Mucosa of rectum (tissue), 2 donors: ENCODE results near the gene GAGE10.

Experiments used
- H3K27ac ChIP-seq, 2 donors: one replicate each; pipeline ENCODE4 v1.7.0; 2013; ENCODE audit warnings: inconsistent platforms in 2 of 2, low read depth in 2 of 2, low read length in 2 of 2
- H3K27me3 ChIP-seq, 2 donors: one replicate each; pipeline ENCODE4 v1.7.0; 2013; ENCODE audit warnings: low read length in 2 of 2; ENCODE audit not compliant: control insufficient read depth in 2 of 2, insufficient read depth in 2 of 2
- H3K36me3 ChIP-seq, 2 donors: one replicate each; pipeline ENCODE4 v1.7.0; 2013; ENCODE audit warnings: low read length in 2 of 2; ENCODE audit not compliant: control insufficient read depth in 2 of 2, insufficient read depth in 2 of 2
- H3K4me1 ChIP-seq, 2 donors: one replicate each; pipeline ENCODE4 v1.7.0; 2013; ENCODE audit warnings: low read length in 2 of 2, mild to moderate bottlenecking in 1 of 2; ENCODE audit not compliant: control insufficient read depth in 2 of 2, insufficient read depth in 2 of 2
- H3K4me3 ChIP-seq, 2 donors: one replicate each; pipeline ENCODE4 v1.7.0; 2013; ENCODE audit warnings: low read length in 2 of 2
- H3K9ac ChIP-seq, 2 donors: one replicate each; pipeline ENCODE4 v1.7.0; 2013; ENCODE audit warnings: low read length in 2 of 2, low read depth in 1 of 2, mild to moderate bottlenecking in 1 of 2
- H3K9me3 ChIP-seq, 2 donors: one replicate each; pipeline ENCODE4 v1.7.0; 2013; ENCODE audit warnings: low read length in 2 of 2; ENCODE audit not compliant: control insufficient read depth in 2 of 2
- donor health status: healthy.
- donor health status: Normal muscosa, but diverticular disease.

Gene GAGE10

GRCh38 chrX:49303346-49303745 is at the start of gene GAGE10:
Gene GAGE10, plus strand, starts transcription at chrX:49303646. Its CDS starts 1,214 bp downstream, at chrX:49304860.
- Histone ChIP-seq H3K4me3 (no peak within 1 kb of the TSS), H3K27ac (no peak within 1 kb of the TSS), H3K9ac (no peak within 1 kb of the TSS), H3K9me3 (no peaks in the 10 kb centered on the region), H3K4me1 (no peaks in the 10 kb centered on the region), H3K36me3 (no peaks in the 10 kb centered on the region), H3K27me3 (no peaks in the 10 kb centered on the region)

- Histone ChIP-seq H3K9me3 (no peaks in the 10 kb centered on the region), H3K27me3 (peaks cover 0 to 2% of the 10 kb centered on the region in 2 donors), H3K4me3 (no peak overlapping the region)
Observed at GRCh38 chrX:49254639-49255038, 48.8 kb upstream of the GAGE10 start.

DNA sequence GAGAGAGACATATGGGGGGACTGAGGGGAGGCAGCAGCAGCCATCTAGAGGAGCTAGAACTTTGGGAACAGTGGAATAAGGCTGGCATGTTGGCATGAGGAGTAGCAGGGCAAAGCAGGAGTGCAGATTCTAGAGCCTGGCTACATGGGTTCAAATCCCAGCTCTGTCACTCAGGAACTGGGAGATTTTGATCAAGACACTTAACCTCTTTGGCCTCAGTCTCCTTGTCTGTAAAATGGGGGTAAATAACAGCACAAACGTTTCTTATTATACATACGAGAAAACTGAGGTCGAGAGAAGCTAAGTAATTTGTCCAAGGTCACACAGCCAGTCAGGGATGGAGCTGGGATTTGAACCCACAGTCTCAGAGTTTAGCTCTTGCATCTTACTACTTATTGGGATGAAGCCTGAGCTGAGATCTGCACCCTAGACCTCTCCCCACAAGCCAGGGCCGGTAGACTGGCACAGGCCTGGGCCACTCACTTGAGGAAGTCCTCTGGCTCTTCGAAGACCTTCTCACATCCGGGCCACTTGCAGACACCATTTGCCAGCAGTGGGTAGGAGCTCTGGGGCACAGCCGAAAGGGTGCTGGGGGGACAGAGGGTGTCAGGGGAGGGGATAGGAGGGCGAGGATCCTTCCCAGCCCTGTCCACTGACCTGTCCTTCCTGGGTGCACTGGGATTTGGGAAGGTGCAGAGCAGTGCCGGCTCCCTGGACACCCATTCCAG is 47.0 kb upstream of the GAGE10 start:
- Histone ChIP-seq H3K27me3 (peaks cover 0 to 2% of the 10 kb centered on the region in 2 donors), H3K4me1 (no peaks in the 10 kb centered on the region), H3K27ac (no peak overlapping the region), H3K36me3 (peaks cover 0 to 2% of the 10 kb centered on the region in 2 donors), H3K9me3 (no peaks in the 10 kb centered on the region), H3K9ac (no peak overlapping the region), H3K4me3 (no peak overlapping the region)

More at GRCh38 chrX:49254639-49255038, 48.8 kb upstream of the GAGE10 start:
- Histone ChIP-seq H3K4me1 (no peaks in the 10 kb centered on the region), H3K27ac (no peak overlapping the region), H3K36me3 (peaks cover 0 to 2% of the 10 kb centered on the region in 2 donors), H3K9ac (no peak overlapping the region)

GRCh38 chrX:49257074-49257790 is 46.2 kb upstream of the GAGE10 start:
- Histone ChIP-seq H3K9ac (no peak overlapping the region), H3K36me3 (no peaks in the 10 kb centered on the region), H3K9me3 (no peaks in the 10 kb centered on the region), H3K4me1 (no peaks in the 10 kb centered on the region), H3K4me3 (no peak overlapping the region), H3K27me3 (peaks cover 0 to 2% of the 10 kb centered on the region in 2 donors), H3K27ac (no peak overlapping the region)

- H3K9ac ChIP-seq = no peak overlapping the region
Observed at GRCh38 chrX:49257846-49258748, 45.3 kb upstream of the GAGE10 start.

GRCh38 chrX:49258749-49259124 is 44.7 kb upstream of the GAGE10 start:
- no peaks in the 10 kb centered on the region for H3K9me3 ChIP-seq
- H3K4me3 ChIP-seq = no peak overlapping the region
- H3K27me3 ChIP-seq = peaks cover 0 to 2% of the 10 kb centered on the region in 2 donors
- H3K27ac ChIP-seq = no peak overlapping the region
- no peak overlapping the region for H3K9ac ChIP-seq
- no peaks in the 10 kb centered on the region for H3K36me3 ChIP-seq
- no peaks in the 10 kb centered on the region for H3K4me1 ChIP-seq

More at GRCh38 chrX:49257846-49258748, 45.3 kb upstream of the GAGE10 start:
- Histone ChIP-seq H3K4me1 (no peaks in the 10 kb centered on the region), H3K9me3 (no peaks in the 10 kb centered on the region), H3K4me3 (no peak overlapping the region), H3K27ac (no peak overlapping the region), H3K27me3 (peaks cover 0 to 2% of the 10 kb centered on the region in 2 donors), H3K36me3 (no peaks in the 10 kb centered on the region)

- Histone ChIP-seq H3K4me3 (no peak overlapping the region), H3K9ac (no peak overlapping the region), H3K4me1 (no peaks in the 10 kb centered on the region), H3K27me3 (peaks cover 0 to 2% of the 10 kb centered on the region in 2 donors), H3K9me3 (no peaks in the 10 kb centered on the region), H3K27ac (no peak overlapping the region), H3K36me3 (no peaks in the 10 kb centered on the region)
Observed at GRCh38 chrX:49260221-49260985, 43.0 kb upstream of the GAGE10 start.

DNA sequence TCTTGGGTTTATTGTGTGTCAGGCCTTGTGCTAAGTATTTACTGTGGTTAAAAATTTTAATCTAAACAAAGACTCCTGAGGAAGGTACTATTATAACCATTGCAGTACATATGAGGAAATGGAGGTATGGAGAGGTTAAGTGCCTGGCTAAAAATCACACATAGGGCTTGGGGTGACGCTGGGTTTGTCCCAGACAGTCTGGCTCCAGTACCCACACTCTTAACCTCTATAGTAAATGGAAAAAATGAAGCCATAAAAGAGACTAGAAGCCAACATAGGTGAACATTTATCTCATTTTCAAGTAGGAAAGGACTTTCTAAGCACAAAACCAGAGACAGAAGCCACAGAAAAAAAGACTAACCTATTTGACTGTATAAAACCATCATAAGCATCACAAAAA is 40.8 kb upstream of the GAGE10 start:
- peaks cover 0 to 2% of the 10 kb centered on the region in 2 donors for H3K27me3 ChIP-seq
- no peaks in the 10 kb centered on the region for H3K36me3 ChIP-seq
- no peak overlapping the region for H3K4me3 ChIP-seq
- no peak overlapping the region for H3K27ac ChIP-seq
- H3K4me1 ChIP-seq = no peaks in the 10 kb centered on the region
- H3K9me3 ChIP-seq = no peaks in the 10 kb centered on the region
- H3K9ac ChIP-seq = no peak overlapping the region

DNA sequence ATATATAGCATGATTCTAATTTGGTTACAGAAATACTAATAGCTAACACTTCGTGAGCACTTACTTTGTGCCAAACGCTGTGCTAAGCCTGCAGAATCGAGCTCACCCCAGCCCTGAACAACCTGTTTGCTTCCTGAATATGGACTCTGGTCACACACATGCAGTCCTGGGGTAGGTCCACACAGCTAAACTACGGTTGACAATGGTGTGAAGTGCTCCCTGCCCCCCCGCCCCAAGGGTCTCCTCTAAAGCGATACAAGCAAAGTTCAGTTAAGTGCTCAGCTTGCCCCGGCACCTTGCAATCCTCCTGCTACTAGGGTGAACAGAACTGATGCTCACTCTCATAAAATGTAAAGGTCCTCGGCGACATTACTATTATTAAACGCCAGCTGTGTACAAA is 39.8 kb upstream of the GAGE10 start:
- H3K27me3 ChIP-seq = no peaks in the 10 kb centered on the region
- H3K9ac ChIP-seq = no peak overlapping the region
- H3K4me3 ChIP-seq = no peak overlapping the region
- no peaks in the 10 kb centered on the region for H3K36me3 ChIP-seq
- H3K9me3 ChIP-seq = no peaks in the 10 kb centered on the region
- H3K27ac ChIP-seq = no peak overlapping the region
- no peaks in the 10 kb centered on the region for H3K4me1 ChIP-seq
